Endothelial cell of hepatic sinusoid (primary cell): ENCODE measurements around the gene ZNF367.
"Not testable (repeated sequence)": the region's sequence is repeated elsewhere in the genome, so short reads cannot be mapped to it uniquely, and the experiment has no call there.

Source experiments
- in situ Hi-C: cut with HindIII; loops from 2 replicates; pipeline ENCODE4 v1.10.0; 2017; ENCODE audit warnings: low sequenced_read_pairs

The ZNF367 gene

DNA sequence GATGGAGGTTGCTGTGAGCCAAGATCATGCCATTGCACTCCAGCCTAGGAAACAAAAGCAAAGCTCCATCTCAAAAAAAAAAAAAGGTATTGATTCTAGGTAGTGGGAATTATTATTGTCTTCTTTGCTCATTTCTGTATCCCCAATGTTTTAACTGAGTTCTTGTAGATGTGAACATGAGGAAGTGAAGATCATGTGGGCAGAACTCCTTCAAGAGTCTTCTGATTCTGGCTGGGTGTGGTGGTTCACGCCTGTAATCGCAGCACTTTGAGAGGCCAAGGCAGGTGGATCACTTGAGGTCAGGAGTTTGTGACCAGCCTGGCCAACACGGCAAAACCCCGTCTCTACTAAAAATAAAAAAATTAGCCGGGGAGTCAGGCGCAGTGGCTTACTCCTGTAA, 42.7 kb downstream of the ZNF367 start:
- in situ Hi-C loops: not testable (repeated sequence)

DNA sequence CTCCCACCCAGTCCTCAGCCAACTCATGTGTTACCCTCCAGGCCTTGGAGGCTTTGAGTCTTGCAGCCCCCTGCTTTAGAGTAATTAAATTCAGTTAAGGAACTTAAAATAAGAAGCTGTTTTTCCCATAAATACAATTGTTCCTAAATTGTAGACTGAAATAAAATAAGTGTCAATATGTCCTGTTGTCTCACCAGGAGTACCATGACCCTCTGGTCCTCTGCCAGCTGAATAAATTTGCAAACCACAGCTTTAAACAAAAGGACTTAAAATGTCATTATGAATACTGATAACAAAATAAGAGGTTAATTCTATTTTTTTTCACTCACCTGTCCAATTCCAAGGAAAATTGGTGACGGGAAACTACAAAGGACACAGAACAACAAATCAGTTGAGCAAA, 50.2 kb downstream of the ZNF367 start:
- in situ Hi-C loops: no loop called here

DNA sequence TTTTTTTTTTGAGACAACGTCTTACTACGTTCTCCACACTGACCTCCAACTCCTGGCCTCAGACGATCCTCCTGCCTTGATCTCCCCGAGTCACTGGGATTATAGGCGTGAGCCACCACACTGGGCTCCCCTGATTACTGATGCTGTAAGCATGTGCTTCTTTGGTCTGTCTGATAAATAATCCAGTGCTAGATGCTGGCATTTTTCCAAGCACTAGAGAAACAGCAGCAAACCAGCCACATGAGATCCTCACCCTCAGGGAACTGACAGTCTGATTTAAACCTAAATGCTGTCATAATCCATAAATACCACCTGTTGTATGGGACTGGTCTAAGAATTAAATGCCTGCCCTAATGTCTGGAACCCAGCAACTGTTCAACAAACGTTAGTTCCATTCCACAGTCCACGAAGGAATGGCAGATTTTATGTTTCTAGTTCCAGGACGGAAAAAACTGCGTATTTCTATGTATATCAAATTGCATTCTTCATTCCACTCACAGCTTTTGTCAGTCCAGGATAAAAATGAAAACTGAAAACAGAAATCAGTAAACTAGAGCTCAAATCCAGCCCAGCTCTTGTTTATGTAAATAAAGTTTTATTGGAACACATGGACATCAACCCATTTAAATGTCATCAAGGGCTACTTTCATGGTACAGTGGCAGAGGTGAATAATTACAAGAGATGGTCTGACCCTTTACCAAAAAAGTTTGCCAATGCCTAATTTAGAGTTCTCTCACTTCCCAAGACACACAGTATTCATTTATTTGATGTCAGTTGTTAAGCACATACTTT, 54.8 kb downstream of the ZNF367 start:
- in situ Hi-C loops: no loop called here

DNA sequence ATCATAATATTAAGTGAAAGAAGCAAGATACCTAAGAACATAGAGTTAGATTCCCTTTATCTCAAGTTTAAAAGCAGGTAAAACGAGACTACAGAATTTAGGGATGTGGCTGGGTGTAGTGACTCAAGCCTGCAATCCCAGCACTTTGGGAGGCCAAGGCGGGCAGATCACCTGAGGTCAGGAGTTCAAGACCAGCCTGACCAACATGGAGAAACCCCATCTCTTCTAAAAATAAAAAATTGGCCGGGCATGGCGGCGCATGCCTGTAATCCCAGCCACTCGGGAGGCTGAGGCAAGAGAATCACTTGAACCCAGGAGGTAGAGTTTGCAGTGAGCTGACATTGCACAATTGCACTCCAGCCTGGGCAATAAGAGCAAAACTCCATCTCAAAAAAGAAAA, 56.1 kb downstream of the ZNF367 start:
- in situ Hi-C loops: not testable (repeated sequence)

DNA sequence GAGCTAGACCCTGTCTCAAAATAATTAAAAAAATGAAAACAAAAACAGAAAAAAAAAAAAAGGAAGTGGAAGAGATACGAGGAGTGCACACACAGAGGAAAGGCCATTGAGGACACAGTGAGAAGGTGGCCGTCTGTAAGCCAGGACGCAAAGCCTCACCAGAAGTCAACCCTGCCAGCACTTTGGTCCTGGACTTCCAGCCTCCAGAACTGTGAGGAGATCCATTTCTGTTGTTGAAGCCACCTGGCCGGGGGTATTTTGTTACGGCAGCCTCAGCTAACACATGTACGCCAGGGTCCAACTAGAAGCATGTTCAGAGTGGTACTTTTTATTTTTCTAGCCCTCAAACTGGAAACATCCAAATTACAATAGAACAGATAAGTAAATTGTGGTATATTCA, 56.5 kb downstream of the ZNF367 start:
- in situ Hi-C loops: no loop called here

DNA sequence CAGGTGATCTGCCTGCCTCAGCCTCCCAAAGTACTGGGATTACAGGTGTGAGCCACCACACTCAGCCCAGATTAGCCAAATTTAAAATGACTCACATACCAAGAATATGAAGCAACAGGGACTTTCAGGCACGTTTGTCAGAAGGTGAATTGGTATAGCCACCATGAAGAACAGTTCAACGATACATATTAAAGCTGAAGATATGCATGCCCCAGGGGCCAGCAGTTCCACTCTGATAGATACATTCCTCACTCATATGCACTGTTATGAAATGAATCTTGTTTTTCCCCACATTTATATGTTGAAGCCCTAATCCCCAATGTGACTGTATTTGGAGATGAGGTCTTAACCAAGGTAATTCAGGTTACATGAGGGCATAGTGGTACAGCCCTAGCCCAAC, 57.2 kb downstream of the ZNF367 start:
- in situ Hi-C loops: no loop called here

DNA sequence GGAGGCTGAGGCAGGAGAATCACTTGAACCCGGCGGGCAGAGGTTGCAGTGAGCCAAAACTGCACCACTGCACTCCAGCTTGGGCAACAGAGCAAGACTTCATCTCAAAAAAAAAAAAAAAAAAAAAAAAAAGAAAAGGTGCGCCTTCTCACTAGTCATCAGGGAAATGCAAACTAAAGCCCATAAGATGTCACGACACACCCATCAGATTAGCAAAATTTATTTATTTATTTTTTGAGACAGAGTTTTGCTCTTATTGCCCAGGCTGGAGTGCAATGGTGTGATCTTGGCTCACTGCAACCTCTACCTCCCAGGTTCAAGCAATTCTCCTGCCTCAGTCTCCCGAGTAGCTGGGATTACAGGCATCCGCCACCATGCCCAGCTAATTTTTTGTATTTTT, 57.6 kb downstream of the ZNF367 start:
- in situ Hi-C loops: not testable (repeated sequence)

DNA sequence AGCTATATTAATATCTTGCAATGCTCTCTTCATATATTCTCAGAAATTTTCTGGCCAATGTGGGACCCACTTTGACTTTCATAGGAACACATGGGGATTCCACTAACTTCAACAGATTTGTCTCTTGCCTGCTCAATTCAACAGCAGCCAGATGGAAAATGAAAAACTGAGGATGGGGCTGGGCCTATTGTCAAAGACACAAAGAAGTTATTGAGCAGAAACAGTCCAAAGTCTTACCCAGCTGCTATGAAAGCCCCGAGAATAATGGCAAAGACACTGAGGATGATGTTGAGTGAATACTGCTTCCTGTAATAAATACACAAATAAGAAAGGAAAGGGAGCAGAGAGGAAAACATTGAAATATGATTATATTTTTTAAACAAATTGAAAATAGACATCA, 67.3 kb downstream of the ZNF367 start:
- in situ Hi-C loops: no loop called here

DNA sequence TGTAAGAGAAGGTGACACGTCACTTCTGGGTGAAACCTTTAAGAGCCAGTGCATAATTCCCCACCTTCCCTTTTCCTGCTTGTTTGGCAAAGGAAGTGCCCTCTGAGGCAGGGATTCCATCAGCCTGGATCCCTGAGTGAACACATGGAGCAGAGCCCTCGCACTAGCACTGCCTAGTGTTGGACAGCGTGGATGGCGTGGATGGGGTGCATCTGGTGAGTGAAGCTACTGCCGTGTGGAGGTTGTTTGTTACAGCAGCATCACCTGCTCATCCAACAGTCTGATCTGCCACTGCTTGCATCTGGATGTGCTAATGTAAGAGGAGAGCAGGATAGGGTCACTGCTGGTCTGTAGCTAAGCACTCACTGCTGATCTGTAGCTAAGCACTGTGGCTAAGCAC, 69.9 kb downstream of the ZNF367 start:
- in situ Hi-C loops: no loop called here

DNA sequence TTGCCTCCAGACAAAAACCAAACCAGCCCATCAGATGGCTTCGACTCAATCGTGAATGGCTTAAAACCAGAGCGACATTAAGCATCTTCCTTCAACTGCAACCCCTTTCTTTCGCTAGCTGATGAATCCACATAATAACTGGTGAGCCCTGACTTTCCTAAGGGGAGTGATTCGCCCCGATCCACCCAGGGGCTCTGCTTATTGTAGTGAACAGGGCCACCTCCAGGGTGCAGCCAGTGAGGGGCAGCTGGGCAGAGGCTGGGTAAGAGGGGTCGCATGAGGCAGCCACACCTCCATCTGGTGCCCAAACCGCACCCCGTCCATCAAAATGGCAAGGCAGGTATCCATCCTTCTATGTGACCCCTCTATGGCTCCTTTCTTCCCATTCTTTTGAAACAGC, 72.6 kb downstream of the ZNF367 start:
- in situ Hi-C loops: no loop called here

DNA sequence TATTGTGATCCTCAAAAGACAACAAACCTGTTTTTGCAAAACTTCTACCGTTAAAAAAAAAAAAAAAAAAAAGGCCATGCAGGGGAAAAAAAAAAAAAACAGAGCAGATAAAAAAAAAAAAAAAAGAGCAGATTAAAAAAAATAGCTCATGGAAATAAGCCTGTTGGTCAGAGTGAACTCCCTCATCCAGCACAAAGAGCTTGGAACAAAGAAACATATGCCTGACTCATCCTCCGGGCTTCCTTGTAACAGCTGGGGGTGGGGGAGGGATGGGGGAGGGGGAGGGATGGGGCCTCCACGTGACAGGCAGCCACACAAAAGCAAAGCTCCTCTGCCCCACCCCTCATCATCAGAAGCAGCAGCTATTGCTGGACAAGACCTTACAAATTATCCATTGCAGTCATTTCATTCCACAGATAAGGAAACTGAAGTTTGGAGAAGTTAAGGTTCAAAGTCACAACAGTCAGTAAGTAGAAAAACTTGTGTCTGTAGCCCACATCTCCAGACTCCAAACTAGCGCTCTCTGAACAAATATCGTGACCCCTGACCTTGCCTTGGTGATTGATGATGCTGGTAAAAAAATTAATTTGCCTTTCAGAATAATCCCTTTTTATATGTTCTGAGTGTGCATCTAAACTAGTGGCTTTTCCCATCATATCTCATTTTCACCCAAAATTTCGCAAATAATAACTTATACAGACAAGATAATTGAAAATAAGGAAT, 73.6 kb downstream of the ZNF367 start:
- in situ Hi-C loops: no loop called here

DNA sequence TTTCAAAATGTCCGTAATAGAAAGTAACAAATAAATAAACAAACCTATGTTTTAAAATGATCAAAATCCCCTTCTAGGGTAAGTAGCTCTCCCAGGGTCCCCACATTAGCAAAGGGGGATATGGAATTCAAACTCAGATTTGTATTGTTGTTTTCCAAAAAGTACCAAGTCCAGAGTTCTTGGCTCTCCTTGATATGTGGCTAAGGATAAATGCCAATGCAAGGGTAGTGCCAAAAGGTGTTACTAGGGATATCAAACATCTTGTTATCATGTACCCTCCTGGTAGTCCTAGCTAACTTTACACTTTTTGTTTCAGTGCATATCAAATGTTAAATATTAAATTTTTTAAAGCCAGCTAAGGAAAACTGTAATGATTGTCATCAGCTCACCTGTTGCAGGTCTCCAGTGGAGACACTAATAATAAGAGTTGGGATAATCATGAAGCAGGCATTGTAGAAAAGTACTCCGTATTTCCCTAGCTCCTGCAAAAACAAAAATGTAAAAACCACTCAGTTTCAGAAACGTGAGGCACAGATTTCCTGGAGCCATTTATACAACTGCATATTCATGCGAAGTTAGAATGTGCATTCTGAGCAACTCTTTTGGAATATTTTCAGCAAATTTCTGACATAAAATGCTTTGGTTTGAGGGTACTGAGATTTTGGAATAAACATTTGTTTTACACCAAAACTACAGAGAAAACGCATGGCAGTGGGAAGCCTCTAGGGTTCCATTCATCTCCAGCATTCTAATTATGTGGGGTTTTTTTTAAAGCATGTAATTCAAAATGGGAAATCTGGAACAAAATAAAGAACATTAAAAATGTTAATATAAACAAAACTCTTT, 74.4 kb downstream of the ZNF367 start:
- in situ Hi-C loops: no loop called here

DNA sequence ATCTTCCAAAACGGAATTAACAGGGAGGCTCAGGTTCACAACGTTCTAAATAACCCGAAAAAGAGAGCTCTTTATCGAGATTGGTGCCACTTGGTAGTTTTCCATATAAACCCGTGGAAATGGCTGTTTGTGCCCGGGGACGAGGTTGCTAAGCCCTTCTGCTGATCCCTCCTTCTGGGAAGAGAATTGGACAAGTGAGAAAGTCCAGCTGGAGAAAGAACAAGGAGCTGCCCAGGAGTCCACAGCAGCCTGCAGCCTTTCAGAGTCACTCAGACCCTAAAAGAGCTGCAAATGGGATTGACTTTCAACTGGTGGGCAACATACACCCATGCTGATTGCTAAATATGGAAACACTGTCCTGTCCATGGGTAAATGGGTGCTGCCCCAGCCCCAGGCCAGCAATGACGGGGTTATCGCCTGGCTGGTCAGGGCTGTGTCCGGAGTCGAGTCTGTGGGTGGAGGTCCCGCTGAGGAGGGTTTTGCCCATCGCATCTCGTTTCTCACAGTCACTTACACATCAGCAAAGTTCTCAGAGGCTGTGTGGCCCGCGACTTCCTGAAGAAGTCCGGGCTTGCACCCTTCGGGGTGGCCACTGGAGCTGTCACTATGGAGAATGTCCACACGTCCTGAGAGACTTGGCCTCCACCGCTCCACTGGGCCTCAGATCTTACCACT, 75.5 kb downstream of the ZNF367 start:
- in situ Hi-C loops: no loop called here

DNA sequence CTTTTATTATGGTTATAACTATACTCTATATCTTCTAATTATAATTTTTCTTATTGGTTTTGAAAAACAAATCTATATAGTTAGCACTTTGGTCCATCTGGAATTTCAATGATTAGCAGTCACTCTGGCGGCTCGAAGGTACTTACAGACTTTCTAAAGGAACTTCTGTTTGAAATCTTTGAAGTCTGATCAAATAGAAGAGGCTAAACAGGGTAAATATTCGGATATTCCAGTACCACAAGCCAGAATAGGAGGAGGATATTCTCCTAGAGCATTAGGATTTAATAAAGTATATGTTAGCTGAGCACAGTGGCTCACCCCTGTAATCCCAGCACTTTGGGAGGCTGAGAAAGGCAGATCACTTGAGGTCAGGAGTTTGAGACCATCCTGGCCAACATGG, 77.5 kb downstream of the ZNF367 start:
- in situ Hi-C loops: no loop called here

DNA sequence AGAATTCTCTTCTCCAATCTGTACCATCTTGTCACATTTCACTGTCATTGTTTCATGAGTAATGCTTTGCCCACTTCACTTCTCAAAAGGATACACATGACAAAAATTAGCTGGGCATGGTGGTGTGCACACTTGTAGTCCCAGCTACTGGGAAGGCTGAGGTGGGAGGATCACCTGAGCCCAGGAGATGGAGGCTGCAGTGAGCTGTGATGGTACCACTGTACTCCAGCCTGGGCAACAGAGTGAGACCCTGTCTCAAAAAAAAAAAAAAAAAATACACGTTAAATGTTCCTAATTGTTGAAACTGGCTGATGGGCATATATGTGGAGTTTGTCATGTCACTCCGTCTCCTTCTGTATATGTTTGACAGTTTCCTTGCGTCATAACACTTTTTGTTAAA, 79.9 kb downstream of the ZNF367 start:
- in situ Hi-C loops: no loop called here
